Sigmoid colon (tissue), 3 donors: ENCODE data around the gene NEURL1B.

ENCODE experiments used
- CTCF ChIP-seq, 4 experiments: fragments of 450-650 bp in 3 of 4; fragments of 200-600 bp in 1 of 4; IDR thresholded peaks; one replicate each; pipeline ENCODE4 v1.5.1; 2016 to 2019; ENCODE audit warnings: antibody characterized with exemption in 4 of 4, mild to moderate bottlenecking in 3 of 4, moderate library complexity in 2 of 4
- POLR2A ChIP-seq, 2 donors: fragments of 450-650 bp; IDR thresholded peaks; one replicate each; pipeline ENCODE4 v1.6.1; 2016; ENCODE audit warnings: antibody characterized with exemption in 2 of 2, mild to moderate bottlenecking in 2 of 2, moderate library complexity in 2 of 2

GRCh38 chr5:172632346-172633092 is 8.5 kb upstream of the NEURL1B start:
- TF ChIP-seq CTCF (IDR thresholded peaks at IDR 0.05) = no peak
- TF ChIP-seq POLR2A (IDR thresholded peaks at IDR 0.05) = no peak
